NCI-H128 (cell line): ENCODE data around the gene KDF1.
"Not testable (repeated sequence)": the region's sequence is repeated elsewhere in the genome, so short reads cannot be mapped to it uniquely, and the experiment has no call there.

Source experiments
- DNase-seq: peaks from one replicate; lab custom pipeline; 2025; ENCODE audit not compliant: unreplicated experiment; lab: John Stamatoyannopoulos, UW

Gene KDF1

DNA sequence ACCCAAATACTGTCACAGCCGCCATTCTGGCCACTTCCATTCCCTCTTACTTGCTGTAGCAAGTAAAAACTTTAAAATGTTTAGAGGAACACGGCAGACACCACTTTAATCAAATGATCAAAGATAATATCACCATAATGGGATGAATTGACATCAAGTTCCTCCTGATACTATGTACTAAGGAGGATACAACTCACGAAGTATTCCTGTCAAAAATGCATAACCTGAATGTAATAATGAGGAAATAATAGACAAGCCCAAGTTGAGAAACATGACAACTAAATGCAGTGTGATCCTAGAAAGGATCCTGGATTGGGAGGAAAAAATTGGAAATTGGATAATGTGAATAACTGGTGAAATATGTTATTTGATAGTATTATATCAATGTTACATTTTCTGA lies 3.9 kb downstream of the KDF1 start:
- no peak for DNase-seq

GRCh38 chr1:26953374-26953773 lies 6.9 kb downstream of the KDF1 start:
- DNase-seq: no peak

DNA sequence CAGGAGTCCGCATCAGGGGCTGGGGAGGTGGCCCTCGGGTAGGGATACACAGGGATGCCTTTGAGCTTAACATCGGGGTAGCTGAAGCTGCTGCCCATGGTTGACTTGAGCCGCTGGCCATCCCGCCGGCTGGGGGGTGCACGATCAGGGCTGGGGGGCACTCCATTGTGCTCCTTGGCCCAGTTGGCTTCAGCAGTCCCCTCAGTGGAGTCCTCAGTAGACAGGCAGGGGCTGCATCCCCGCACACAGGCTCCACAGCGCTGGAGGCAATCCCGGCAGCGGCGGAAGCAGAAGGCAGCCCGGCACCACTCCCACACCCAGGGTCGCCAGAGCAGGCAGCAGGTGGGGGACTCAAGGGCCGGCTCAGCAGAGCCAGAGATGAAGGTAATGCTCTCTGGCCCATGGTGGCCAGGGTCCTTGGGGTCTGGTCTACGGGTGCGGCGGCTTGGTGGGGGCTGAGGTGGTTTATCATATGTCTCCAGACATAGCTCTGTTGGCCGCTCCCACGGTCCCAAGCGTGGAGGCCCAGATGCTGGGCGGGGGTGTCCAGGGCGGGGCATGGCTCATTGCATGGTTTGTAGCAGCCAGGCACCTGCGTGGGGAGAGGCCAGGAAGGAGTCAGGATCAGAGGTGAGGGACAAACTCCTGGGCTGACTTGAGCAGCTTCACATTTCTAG lies 8.3 kb downstream of the KDF1 start:
- DNase-seq: no peak

DNA sequence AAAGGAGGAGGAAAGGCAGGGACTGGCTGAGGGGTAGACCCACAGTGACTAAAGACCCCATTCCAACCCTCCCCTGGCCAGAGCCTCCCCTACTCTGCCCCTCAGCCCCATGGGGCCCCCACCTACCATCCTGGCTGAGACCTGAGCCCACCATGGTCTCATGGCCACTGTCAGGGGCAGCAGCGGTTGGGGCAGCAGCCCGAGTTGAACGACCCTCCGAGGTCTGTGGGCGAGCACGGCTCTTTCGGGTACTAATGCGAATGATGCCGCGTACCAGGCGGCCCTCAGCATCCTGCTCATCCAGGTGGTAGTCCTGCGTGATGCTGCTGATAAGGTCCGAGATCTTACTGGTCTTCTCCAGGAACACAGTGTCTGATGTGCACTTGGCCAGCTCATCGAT lies 9.1 kb downstream of the KDF1 start:
- DNase-seq: no peak

GRCh38 chr1:26950602-26951001 lies 9.7 kb downstream of the KDF1 start:
- DNase-seq: no peak

DNA sequence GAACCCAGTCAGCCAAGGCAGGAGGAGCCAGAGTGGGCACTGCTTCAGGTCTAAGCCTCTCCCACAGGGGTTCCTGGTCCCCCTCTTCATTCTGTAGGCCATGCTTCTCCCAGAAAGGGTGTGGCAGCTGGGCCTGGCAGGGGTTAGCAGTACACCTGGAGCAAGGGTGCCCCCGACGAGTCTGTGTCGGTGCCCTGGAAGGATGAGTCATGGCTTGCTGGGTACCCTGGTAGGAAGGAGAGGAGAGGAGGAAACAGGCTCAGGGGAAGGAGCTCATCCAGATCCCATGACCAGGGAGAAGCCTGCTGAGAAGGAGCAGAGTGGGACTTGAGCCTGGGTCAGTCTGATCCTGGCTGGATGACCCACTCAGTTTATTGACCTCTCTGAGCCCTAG lies 10.3 kb downstream of the KDF1 start:
- DNase-seq: no peak

DNA sequence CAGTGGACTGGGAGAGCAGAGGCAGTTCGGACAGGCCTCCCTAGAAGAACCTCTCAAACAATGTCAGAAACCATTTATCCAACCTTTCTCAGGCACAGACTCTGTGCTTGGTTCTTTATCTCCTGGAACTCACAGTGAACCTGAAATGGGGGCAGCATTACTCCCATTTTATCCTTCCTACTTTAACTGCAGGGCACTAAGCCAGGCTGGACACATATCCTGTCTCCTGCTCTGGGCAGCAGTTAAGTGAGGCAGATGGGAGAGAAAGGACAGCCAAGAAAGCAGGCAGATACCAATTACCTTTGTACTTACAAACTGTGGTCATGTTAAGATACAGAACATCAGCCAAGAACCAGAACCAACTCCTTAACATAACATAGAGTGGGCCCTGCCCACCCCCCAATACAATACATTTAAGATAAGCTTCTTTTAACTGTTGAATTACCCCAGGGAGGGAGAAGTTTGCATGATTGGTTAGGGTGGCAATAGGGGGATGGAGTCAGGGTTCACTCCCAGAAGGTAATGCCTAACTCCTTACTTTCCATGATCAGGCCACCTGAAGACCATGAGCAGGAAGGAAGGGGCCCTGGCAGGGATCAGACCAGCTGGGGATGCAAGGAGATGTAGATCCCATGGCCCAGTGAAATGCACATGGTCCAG lies 10.9 kb downstream of the KDF1 start:
- DNase-seq: no peak

DNA sequence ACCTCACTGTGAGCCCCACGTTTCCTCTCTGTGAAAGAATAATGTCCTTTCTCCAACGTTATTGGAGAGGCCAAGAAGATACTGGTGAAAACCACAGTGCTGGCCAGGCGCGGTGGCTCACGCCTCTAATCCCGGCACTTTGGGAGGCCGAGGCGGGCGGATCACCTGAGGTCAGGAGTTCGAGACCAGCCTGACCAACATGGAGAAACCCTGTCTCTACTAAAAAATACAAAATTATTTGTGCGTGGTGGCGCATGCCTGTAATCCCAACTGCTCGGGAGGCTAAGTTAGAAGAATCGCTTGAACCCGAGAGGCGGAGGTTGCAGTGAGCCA lies 11.6 kb downstream of the KDF1 start:
- DNase-seq: not testable (repeated sequence)

- no peak for DNase-seq
Measured at GRCh38 chr1:26946270-26946669, 14.0 kb downstream of the KDF1 start.

- DNase-seq: no peak
Measured at GRCh38 chr1:26945728-26946127, 14.5 kb downstream of the KDF1 start.

DNA sequence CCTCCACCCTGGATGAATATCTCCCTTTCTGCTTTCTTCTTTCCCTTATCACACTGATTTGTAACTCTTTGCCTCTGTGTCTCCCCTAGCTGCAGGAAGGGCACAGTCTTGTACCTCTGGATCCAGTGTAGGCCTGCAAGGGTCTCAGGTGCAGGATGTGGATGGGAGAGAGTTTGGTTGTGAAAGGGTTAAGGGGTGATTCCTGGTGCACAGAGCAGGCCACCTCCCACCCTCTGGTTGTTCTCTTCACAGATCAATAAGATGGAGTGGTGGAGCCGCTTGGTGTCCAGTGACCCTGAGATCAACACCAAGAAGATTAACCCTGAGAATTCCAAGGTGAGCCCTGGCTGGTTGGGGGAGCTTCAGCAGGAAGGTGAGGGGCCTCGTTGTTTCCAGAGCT lies 15.1 kb downstream of the KDF1 start:
- DNase-seq: no peak

- no peak for DNase-seq
Measured at GRCh38 chr1:26942656-26943055, 17.6 kb downstream of the KDF1 start.

GRCh38 chr1:26941311-26941710 lies 19.0 kb downstream of the KDF1 start:
- DNase-seq: no peak

- DNase-seq: no peak
Measured at GRCh38 chr1:26938659-26939025, 21.6 kb downstream of the KDF1 start.

GRCh38 chr1:26938004-26938658 lies 22.1 kb downstream of the KDF1 start:
- DNase-seq: no peak

GRCh38 chr1:26936823-26937222 lies 23.4 kb downstream of the KDF1 start:
- no peak for DNase-seq

DNA sequence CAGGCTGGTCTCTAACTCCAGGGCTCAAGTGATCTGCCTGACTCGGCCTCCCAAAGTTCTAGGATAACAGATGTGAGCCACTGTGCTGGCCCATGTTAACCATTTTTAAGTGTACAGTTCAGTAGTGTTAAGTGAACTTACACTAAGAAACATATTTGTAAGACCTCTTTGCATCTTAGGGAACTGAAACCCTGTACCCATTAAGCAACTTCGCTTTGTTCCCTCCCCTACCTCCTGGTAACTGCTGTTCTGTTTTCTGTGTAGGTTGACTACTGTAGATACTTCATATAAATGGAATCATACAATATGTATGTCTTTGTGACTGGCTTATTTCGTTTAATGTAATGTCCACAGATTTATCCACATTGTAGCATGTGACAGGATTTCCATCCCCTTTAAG lies 27.7 kb downstream of the KDF1 start:
- DNase-seq: no peak

DNA sequence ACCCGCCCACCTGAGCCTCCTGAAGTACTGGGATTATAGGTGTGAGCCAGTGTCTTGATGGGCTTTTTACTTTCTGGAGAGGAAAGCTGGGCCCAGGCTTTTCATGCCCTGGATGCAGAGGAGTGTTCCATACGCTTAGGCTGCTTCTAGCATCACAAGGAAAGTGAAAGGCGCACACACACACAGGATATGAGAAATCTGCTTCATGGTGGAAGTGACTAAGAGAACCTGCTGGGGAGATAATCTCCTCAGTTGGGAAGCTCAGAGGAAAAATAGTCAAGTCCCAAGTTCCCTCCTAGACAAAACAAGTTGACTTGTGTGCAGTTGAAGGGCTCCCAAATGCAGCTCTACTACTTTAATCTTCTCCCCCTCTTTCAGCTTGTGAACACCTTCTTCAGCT lies 36.6 kb downstream of the KDF1 start:
- no peak for DNase-seq

GRCh38 chr1:26922901-26923300 lies 37.4 kb downstream of the KDF1 start:
- no peak for DNase-seq

- DNase-seq: no peak
Measured at GRCh38 chr1:26922431-26922729, 37.9 kb downstream of the KDF1 start.

DNA sequence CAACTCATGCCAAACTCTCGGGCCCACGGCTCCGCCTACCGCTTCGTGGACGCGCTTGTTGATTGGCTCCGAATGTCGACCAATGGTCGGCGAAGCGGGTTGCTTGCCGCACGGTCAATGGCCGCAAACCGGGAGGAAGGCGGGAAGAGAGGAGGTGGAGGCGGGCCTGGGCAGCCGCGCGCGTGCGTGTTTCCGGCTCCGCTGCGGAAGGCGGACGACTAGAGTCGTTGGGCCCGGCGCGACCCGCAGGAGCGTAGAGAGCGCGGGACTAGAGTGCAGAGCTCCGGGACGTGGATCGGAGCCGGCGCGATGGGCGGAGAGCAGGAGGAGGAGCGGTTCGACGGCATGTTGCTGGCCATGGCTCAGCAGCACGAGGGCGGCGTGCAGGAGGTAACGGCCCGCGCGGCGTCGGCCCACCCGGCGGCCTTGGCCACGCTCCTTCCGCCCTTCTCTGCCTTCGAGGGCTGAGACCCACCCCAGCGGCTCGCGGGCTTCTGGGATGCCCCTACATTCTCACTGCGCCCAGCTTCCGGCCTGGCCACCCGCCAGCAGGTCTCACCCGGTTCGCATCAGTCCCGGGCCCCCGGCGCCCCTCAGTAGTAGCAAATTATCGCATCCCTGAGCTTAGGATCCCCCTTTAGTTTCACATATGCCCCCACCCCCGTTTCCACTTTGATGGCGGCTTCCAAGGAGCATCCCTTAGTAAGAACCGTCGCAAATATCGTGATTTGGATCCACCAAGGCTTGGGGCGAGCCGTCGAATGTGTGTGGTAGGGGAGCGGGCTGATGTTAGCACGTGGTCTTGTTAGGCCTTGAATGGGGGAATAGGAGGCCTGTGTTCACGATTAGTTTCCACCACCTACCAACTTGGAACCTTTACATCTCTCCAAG lies 38.5 kb downstream of the KDF1 start, which contains the start of gene NUDC:
TSS of gene NUDC (plus strand) at position 204 of the 891 bp plus-strand sequence. CDS start at position 310, 106 bp downstream.
- DNase-seq: peak; percentile 99

DNA sequence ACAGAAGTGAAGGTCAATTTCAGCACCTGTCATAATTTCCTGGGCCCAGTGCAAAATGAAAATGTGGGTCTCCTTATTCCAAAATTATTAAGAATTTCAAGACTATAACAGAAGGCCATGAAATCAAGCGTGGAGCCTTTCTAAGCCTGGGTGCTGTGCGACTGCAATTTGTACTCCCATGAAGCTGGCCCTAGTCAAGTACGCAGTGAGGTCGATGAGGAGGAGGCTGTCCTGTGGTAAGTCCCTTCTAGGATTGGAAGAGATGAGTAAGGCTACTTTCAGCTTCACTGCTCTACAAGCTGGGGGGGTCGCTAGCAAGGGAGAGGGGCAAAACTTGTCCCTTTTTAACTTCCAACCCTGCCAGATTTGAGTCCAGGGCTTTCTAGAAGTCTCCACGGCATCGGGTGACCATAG lies 39.1 kb downstream of the KDF1 start:
- DNase-seq: no peak
